GM19351 (cell line): Measurements from ENCODE around the gene RAP1A.
A peak's percentile ranks its signal among the peaks of the same experiment; 100 is the strongest.
"Not testable (repeated sequence)": the region's sequence is repeated elsewhere in the genome, so short reads cannot be mapped to it uniquely, and the experiment has no call there.

Experiments used
- ATAC-seq: cut with Tn5 transposase; IDR thresholded peaks from one replicate; pipeline ENCODE4 v1.9.1; 2021; ENCODE audit warnings: mild to moderate bottlenecking, moderate library complexity; ENCODE audit not compliant: unreplicated experiment

RAP1A gene

GRCh38 chr1:111660204-111661150 is 40.9 kb downstream of the RAP1A start:
- ATAC-seq: no peak

DNA sequence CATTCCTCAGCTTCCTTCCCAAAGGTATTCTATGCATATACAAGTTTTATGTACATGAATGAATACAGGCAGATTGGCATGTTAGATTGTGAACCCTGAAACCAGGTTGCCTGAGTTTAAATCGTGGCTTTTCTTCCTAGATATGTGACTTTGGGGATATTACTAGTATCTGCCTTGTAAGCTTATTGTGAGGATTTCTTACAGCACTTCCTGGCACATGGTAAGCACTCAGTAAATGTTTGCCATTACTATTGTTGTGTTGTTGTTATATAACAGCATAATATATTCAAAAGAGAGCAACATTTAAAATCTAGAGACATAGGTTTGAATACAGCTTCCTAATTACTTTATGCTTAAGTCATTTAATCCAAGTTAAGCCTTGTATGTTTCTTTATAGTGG is 45.1 kb downstream of the RAP1A start:
- ATAC-seq: no peak

GRCh38 chr1:111665497-111665896 is 45.9 kb downstream of the RAP1A start:
- ATAC-seq: no peak

GRCh38 chr1:111666828-111667227 is 47.2 kb downstream of the RAP1A start:
- no peak for ATAC-seq

DNA sequence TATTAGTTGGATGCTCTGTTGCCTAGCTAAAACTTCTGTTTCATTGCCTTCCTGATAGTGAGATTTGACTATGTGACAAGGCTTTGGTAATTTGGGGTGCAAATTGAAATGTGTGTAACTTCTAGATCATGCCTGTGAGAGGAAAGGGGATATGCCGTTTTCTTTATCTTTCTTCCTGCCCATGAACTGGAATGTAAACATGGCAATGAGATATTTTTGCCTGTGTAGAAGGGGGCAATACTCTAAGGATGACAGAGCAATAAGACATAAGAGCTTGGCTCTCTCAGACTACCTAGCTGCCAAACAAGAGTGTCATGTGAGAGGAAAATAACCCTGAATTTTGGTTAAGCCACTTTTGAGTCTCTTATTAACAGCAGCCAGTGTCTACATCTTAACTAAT is 49.7 kb downstream of the RAP1A start:
- no peak for ATAC-seq

GRCh38 chr1:111671852-111672251 is 52.3 kb downstream of the RAP1A start:
- ATAC-seq: no peak

- ATAC-seq: no peak
Measured at GRCh38 chr1:111672331-111672730, 52.7 kb downstream of the RAP1A start.

GRCh38 chr1:111677604-111678003 is 58.0 kb downstream of the RAP1A start:
- ATAC-seq: no peak

DNA sequence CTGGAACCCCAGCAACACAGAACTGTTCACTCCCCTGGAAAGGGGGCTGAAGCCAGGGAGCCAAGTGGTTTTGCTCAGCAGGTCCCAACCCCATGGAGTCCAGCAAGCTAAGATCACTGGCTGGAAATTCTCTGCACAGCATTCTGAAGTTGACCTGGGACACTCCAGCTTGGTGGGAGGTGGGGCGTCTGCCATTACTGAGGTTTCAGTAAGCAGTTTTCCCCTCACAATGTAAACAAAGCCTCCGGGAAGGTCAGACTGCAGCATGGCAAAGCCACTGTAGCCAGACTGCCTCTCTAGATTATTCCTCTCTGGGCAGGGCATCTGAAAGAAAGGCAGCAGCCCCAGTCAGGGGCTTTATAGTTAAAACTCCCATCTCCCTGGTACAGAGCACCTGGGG is 60.0 kb downstream of the RAP1A start:
- no peak for ATAC-seq

- ATAC-seq: not testable (repeated sequence)
Measured at GRCh38 chr1:111680212-111680800, 60.7 kb downstream of the RAP1A start.

DNA sequence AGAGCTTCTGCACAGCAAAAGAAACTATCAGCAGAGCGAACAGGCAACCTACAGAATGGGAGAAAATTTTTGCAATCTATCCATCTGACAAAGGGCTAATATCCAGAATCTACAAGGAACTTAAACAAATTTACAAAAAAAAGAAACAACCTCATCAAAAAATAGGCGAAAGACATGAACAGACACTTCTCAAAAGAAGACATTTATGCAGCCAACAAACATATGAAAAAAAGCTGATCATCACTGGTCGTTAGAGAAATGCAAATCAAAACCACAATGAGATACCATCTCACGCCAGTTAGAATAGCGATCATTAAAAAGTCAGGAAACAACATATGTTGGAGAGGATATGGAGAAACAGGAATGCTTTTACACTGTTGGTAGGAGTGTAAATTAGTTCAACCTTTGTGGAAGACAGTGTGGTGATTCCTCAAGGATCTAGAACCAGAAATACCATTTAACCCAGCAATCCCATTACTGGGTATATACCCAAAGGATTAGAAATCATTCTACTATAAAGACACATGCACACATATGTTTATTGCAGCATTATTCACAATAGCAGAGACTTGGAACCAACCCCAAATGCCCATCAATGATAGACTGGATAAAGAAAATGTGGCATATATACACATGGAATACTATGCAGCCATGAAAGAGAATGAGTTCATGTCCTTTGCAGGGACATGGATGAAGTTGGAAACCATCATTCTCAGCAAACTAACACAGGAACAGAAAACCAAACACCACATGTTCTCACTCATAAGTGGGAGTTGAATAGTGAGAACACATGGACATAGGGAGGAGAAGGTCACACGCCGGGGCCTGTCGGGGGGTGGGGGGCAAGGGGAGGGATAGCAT is 65.9 kb downstream of the RAP1A start:
- ATAC-seq: not testable (repeated sequence)

DNA sequence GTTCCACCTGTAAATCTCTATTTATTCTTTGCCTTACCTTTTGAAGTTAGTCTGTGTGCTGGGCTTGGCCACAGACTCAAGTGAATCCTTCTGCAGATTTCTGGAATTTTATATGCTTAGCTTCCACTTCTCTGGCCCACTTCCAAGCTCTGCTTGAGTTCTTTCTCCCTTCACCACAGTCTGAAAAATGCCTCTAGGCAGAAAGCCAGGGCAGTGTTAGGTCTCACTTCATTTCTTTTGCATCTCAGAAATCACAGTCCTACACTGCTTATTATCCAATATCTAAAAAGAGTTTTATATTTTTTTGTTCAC is 70.7 kb downstream of the RAP1A start:
- no peak for ATAC-seq

DNA sequence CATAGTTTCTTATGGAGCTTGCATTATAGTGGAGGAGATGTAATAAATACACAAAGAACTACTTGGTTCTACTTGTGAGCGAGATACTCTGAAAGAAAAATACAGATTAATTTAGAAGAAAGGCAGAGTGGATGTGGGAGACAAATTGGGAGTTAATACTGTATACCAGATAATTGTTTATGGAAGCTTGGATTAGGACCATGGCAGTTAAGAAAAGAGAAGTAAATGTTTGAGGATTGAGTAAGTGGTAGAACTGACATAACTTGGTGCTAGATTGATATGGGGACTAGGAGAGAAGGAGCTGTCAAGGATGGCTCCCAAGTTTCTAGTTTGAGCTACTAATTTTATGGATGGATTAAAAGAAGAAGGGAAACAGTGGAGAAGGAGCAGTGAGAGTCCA is 72.3 kb downstream of the RAP1A start:
- ATAC-seq: no peak

- no peak for ATAC-seq
Measured at GRCh38 chr1:111695801-111696200, 76.2 kb downstream of the RAP1A start.

DNA sequence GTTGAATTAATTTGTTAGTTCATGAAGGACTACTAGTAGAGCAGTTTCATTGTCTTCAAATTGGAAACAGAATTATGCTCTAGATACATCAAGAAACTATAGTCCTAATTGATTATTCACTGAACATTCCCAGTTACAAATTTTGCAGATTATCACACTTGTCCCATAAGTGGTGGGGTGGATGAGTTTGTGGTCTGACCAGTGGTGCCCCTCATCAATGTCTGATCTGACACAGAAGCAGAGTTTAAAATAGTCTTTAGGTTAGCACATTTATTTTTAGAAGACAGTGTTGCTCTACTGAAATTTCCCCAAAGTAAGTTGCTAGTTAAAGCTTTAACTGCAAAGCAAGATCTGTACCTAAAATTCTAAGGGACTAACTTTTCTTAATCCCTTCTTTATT is 76.7 kb downstream of the RAP1A start:
- ATAC-seq: peak; percentile 51

DNA sequence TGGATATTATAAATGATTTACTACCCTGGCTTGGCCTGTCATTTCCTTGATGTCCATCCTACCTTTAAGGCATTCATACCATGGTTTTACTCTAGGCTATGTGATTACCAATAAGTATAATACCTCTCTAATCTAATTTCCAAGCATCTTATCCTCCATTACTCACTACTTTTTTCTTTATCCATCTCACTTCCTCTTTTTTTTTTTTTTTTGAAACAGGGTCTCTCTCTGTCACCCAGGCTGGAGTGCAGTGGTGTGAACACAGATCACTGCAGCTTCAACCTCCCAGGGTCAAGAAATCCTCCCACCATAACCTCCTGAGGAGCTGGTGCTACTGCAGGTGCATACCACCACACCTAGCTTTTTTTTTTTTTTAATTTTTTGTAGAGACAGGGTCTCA is 79.7 kb downstream of the RAP1A start:
- ATAC-seq: no peak

DNA sequence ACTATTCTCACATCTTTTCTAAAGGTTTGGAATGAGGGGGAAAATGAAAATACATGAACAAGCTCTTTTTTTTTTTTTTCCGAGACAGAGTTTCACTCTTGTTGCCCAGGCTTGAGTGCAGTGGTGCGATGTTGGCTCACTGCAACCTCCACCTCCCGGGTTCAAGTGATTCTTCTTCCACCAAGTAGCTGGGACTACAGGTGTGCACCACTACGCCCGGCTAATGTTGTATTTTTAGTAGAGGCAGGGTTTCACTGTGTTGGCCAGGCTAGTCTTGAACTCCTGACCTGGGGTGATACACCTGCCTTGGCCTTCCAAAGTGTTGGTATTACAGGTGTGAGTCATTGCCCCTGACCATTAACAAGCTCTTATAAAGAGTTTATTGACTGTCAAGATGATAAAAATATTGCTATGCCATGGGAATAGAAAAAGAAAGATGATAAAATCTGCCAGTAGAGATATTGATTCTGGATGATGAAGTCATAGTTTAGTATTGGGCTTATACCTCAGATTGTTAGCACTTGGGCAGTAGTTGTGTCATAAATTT is 83.0 kb downstream of the RAP1A start:
- ATAC-seq: no peak

DNA sequence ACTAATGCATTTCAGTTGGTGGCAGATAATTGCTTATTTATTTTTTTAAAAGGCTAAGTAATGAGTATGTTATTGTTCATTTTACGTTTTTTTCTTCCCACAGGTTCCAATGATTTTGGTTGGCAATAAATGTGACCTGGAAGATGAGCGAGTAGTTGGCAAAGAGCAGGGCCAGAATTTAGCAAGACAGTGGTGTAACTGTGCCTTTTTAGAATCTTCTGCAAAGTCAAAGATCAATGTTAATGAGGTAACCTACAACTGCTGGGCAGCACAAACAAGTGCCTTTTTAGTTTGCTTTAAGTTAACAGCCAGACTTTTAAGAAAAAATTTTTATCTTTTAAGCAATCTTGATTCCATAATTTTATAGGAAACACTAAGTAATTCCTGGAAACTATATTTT is 84.7 kb downstream of the RAP1A start:
- ATAC-seq: no peak

DNA sequence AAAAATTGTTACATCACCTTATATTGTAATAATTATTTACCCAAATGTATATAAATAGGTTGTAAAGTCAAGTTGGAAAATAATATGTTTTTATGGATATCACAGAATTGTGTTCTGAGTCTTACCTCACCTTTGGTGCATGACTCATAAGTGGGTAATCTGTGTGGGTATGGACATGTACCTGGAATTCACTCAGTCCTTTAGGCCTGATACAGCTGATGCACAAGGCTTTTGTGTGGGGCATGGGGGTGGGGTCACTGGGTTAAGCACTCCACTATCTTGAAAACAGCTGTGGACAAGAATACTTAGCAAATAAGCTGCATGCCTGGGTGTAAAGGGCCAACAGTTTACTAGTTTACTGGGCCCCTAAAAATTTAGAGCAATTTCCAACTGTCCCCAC is 85.2 kb downstream of the RAP1A start:
- no peak for ATAC-seq

- no peak for ATAC-seq
Measured at GRCh38 chr1:111705841-111706240, 86.3 kb downstream of the RAP1A start.

DNA sequence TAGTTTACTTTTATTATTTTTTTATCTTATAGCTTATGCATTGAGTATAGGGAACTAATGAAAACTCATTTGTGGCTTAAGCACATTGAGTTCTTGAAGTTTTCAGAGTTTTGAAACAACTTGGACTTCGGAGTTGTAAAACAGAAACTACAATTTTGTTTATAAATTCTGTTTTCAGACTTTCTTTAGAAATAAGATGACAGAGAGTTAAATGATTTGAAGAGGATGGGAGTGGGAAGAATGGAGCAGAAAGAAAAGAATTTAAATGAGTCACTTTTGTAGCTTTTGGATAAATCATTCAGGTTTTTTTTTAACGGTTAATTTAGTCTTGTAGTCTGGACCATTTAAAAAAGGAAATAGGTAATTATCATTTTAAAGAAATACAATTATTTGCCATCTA is 87.3 kb downstream of the RAP1A start:
- no peak for ATAC-seq
